Upper lobe of left lung (tissue), 4 donors: ENCODE measurements around the gene XYLT1.

Experiments
- CTCF ChIP-seq, 6 experiments: fragments of 450-650 bp in 4 of 6; fragments of 200-600 bp in 2 of 6; sonication (generic) in 2 of 6; IDR thresholded peaks; one replicate each; pipeline ENCODE4 v1.5.1; 2016 to 2019; ENCODE audit warnings: antibody characterized with exemption in 6 of 6
- POLR2A ChIP-seq, 4 donors: fragments of 450-650 bp; IDR thresholded peaks; one replicate each; pipeline ENCODE4 v1.5.1; 2016 to 2017; ENCODE audit warnings: antibody characterized with exemption in 4 of 4, mild to moderate bottlenecking in 2 of 4
- POLR2AphosphoS5 ChIP-seq, 2 donors: sonication (generic); formaldehyde crosslinking; IDR thresholded peaks; one replicate each; pipeline ENCODE4 v1.5.1; 2017; ENCODE audit warnings: antibody characterized with exemption in 2 of 2

- no peak for TF ChIP-seq CTCF (IDR thresholded peaks at IDR 0.05)
- no peak for TF ChIP-seq POLR2AphosphoS5 (IDR thresholded peaks at IDR 0.05)
- no peak for TF ChIP-seq POLR2A (IDR thresholded peaks at IDR 0.05)
Observed at GRCh38 chr16:17171250-17172143, 299.3 kb downstream of the XYLT1 start.
